DND-41 (cell line): ENCODE measurements around the gene CLVS2.

Source experiments
- ATAC-seq: fragments of 200-7000 bp; cut with Tn5 transposase; 3 replicates; pipeline ENCODE4 v1.9.1; 2021; ENCODE audit warnings: low read depth; ENCODE audit not compliant: insufficient read depth
- DNase-seq: peaks from one replicate; pipeline ENCODE4 v3.0.0-alpha.2; 2020
- H2AFZ ChIP-seq: 2 replicates; pipeline ENCODE4 v1.6.0; 2012; ENCODE audit warnings: low read depth, low read length
- H3K27ac ChIP-seq: 2 replicates; pipeline ENCODE4 v1.5.1; 2012; ENCODE audit warnings: low read length, inconsistent platforms
- H3K27me3 ChIP-seq: fragments of 200-600 bp; sonication (generic); 2 replicates; pipeline ENCODE4 v1.6.0; 2012; ENCODE audit warnings: low read length, mild to moderate bottlenecking, inconsistent platforms; ENCODE audit not compliant: insufficient read depth, poor library complexity
- H3K36me3 ChIP-seq: 2 replicates; pipeline ENCODE4 v1.5.1; 2012; ENCODE audit warnings: low read length, inconsistent platforms; ENCODE audit not compliant: insufficient read depth
- H3K4me1 ChIP-seq: 2 replicates; pipeline ENCODE4 v1.5.1; 2012; ENCODE audit warnings: mild to moderate bottlenecking, low read length; ENCODE audit not compliant: insufficient read depth
- H3K4me2 ChIP-seq: 2 replicates; pipeline ENCODE4 v1.6.0; 2012; ENCODE audit warnings: mild to moderate bottlenecking, moderate library complexity, low read length, inconsistent platforms; ENCODE audit not compliant: insufficient read depth
- H3K4me3 ChIP-seq, 2 experiments: fragments of 200-600 bp in 1 of 2; shearing (Covaris generic) in 1 of 2; 2 replicates each; pipeline ENCODE4 v1.5.1; 2012 to 2016; ENCODE audit warnings: inconsistent platforms in 2 of 2, low read length in 2 of 2, mild to moderate bottlenecking in 2 of 2, low read depth in 1 of 2, moderate library complexity in 1 of 2
- H3K79me2 ChIP-seq: 2 replicates; pipeline ENCODE4 v1.6.0; 2012; ENCODE audit warnings: low read length, inconsistent platforms; ENCODE audit not compliant: insufficient read depth
- H3K9ac ChIP-seq: 2 replicates; pipeline ENCODE4 v1.6.0; 2012; ENCODE audit warnings: low read depth, mild to moderate bottlenecking, inconsistent platforms, low read length, moderate library complexity
- H3K9me3 ChIP-seq: 2 replicates; pipeline ENCODE4 v1.5.1; 2012; ENCODE audit warnings: low read length, moderate library complexity, mild to moderate bottlenecking, inconsistent platforms; ENCODE audit not compliant: insufficient read depth, severe bottlenecking
- H4K20me1 ChIP-seq: 2 replicates; pipeline ENCODE4 v1.6.0; 2012; ENCODE audit warnings: low read length; ENCODE audit not compliant: insufficient read depth
- CTCF ChIP-seq: IDR thresholded peaks from 2 replicates; pipeline ENCODE4 v1.5.1; 2012; ENCODE audit warnings: borderline replicate concordance, low read length, moderate library complexity, mild to moderate bottlenecking; ENCODE audit not compliant: poor library complexity, severe bottlenecking; ENCODE audit errors: extremely low read depth
- EZH2 ChIP-seq: IDR thresholded peaks from 3 replicates; pipeline ENCODE4 v1.6.1; 2012; ENCODE audit warnings: borderline replicate concordance, low read depth, mild to moderate bottlenecking, moderate library complexity, low read length, inconsistent platforms; ENCODE audit not compliant: severe bottlenecking

The CLVS2 gene

GRCh38 chr6:122995921-122996793, at the start of gene CLVS2:
TSS of gene CLVS2 (plus strand) at chr6:122996235. CDS start at chr6:122997778, 1,543 bp downstream.
- Histone ChIP-seq H2AFZ (peak within 1 kb of the TSS; percentile 51; the same call in 1 of the 2 replicates), H3K27ac (peak within 1 kb of the TSS; percentile 71), H3K36me3 (no peaks in the 10 kb centered on the region), H3K79me2 (no peaks in the 10 kb centered on the region; the same call in 1 of the 2 replicates), H3K27me3 (no peaks in the 10 kb centered on the region), H3K4me2 (no peak within 1 kb of the TSS), H3K4me3 (no peak within 1 kb of the TSS), H3K9ac (0 out of 2 replicates have a peak within 1 kb of the TSS, but pooled peaks have one; percentile 46), H3K9me3 (peaks cover 2% of the 10 kb centered on the region), H3K4me1 (peaks cover 45% of the 10 kb centered on the region), H4K20me1 (no peaks in the 10 kb centered on the region)
- ATAC-seq = no peak
- DNase-seq = no peak
- TF ChIP-seq EZH2 = no peak
- TF ChIP-seq CTCF = no peak

GRCh38 chr6:122947355-122947754, 48.7 kb upstream of the CLVS2 start:
- ATAC-seq = peak; percentile 72
- TF ChIP-seq CTCF (peak; percentile 69), EZH2 (no peak)

GRCh38 chr6:122953766-122954165, 42.3 kb upstream of the CLVS2 start:
- ATAC-seq (no peak), DNase-seq (no peak)
- Histone ChIP-seq H3K9ac (no peak overlapping the region), H4K20me1 (no peaks in the 10 kb centered on the region), H3K4me2 (no peak overlapping the region), H3K27me3 (no peaks in the 10 kb centered on the region), H3K79me2 (no peaks in the 10 kb centered on the region), H3K36me3 (no peaks in the 10 kb centered on the region), H3K27ac (no peak overlapping the region), H3K4me1 (no peaks in the 10 kb centered on the region), H3K9me3 (peaks cover 32% of the 10 kb centered on the region), H2AFZ (no peak overlapping the region), H3K4me3 (no peak overlapping the region)
- TF ChIP-seq EZH2 (no peak), CTCF (no peak)

More at GRCh38 chr6:122947355-122947754, 48.7 kb upstream of the CLVS2 start:
- Histone ChIP-seq H3K4me2 (no peak overlapping the region), H2AFZ (0 out of 2 replicates have a peak overlapping the region, but pooled peaks have one; percentile 27), H3K36me3 (no peaks in the 10 kb centered on the region), H4K20me1 (no peaks in the 10 kb centered on the region), H3K9me3 (peaks cover 12% of the 10 kb centered on the region), H3K27me3 (no peaks in the 10 kb centered on the region), H3K79me2 (no peaks in the 10 kb centered on the region), H3K9ac (no peak overlapping the region; the same call in 1 of the 2 replicates), H3K4me3 (no peak overlapping the region), H3K4me1 (peaks cover 11% of the 10 kb centered on the region), H3K27ac (no peak overlapping the region; the same call in 1 of the 2 replicates)
- DNase-seq = peak; percentile 28
